ENCODE measurements around the gene NMNAT1.
"Not testable (repeated sequence)": the region's sequence is repeated elsewhere in the genome, so short reads cannot be mapped to it uniquely, and the experiment has no call there.

Gene NMNAT1

GRCh38 chr1:9922342-9922741 lies 20.9 kb upstream of the NMNAT1 start:
- DNase-seq: no peak

- no peak for DNase-seq
Measured at GRCh38 chr1:9927259-9927658, 16.0 kb upstream of the NMNAT1 start.

GRCh38 chr1:9929431-9930385 lies 13.6 kb upstream of the NMNAT1 start:
- no peak for DNase-seq

- peak; percentile 76 for DNase-seq
Measured at GRCh38 chr1:9942399-9942938, 806 bp upstream of the NMNAT1 start.

- DNase-seq: no peak
Measured at GRCh38 chr1:9946315-9946714, 3.0 kb downstream of the NMNAT1 start.

- no peak for DNase-seq
Measured at GRCh38 chr1:9957726-9958125, 14.5 kb downstream of the NMNAT1 start.

- no peak for DNase-seq
Measured at GRCh38 chr1:9960011-9960410, 16.7 kb downstream of the NMNAT1 start.

- DNase-seq: no peak
Measured at GRCh38 chr1:9960706-9961562, 17.7 kb downstream of the NMNAT1 start.

- no peak for DNase-seq
Measured at GRCh38 chr1:9984253-9984652, 41.0 kb downstream of the NMNAT1 start.

- no peak for DNase-seq
Measured at GRCh38 chr1:9985001-9985400, 41.7 kb downstream of the NMNAT1 start.

- no peak for DNase-seq
Measured at GRCh38 chr1:9989773-9990172, 46.5 kb downstream of the NMNAT1 start.

- no peak for DNase-seq
Measured at GRCh38 chr1:9990944-9991343, 47.7 kb downstream of the NMNAT1 start.

GRCh38 chr1:9992910-9993309 lies 49.6 kb downstream of the NMNAT1 start:
- no peak for DNase-seq

- no peak for DNase-seq
Measured at GRCh38 chr1:9993561-9994075, 50.3 kb downstream of the NMNAT1 start.

GRCh38 chr1:9996624-9997582 lies 53.6 kb downstream of the NMNAT1 start, which contains the start of gene RBP7:
Gene RBP7 (plus strand): TSS chr1:9997228. CDS start chr1:9997259, 31 bp downstream.
- no peak for DNase-seq

- DNase-seq: no peak
Measured at GRCh38 chr1:10001016-10001665, 57.9 kb downstream of the NMNAT1 start.

GRCh38 chr1:10005248-10005647 lies 62.0 kb downstream of the NMNAT1 start:
- DNase-seq: not testable (repeated sequence)

- DNase-seq: no peak
Measured at GRCh38 chr1:10007169-10007568, 63.9 kb downstream of the NMNAT1 start.

- DNase-seq: no peak
Measured at GRCh38 chr1:10014016-10014415, 70.7 kb downstream of the NMNAT1 start.

- no peak for DNase-seq
Measured at GRCh38 chr1:10019561-10019960, 76.3 kb downstream of the NMNAT1 start.

GRCh38 chr1:10020086-10020485 lies 76.8 kb downstream of the NMNAT1 start:
- DNase-seq: no peak
